ENCODE data around the gene DYRK1A.

The DYRK1A gene

DNA sequence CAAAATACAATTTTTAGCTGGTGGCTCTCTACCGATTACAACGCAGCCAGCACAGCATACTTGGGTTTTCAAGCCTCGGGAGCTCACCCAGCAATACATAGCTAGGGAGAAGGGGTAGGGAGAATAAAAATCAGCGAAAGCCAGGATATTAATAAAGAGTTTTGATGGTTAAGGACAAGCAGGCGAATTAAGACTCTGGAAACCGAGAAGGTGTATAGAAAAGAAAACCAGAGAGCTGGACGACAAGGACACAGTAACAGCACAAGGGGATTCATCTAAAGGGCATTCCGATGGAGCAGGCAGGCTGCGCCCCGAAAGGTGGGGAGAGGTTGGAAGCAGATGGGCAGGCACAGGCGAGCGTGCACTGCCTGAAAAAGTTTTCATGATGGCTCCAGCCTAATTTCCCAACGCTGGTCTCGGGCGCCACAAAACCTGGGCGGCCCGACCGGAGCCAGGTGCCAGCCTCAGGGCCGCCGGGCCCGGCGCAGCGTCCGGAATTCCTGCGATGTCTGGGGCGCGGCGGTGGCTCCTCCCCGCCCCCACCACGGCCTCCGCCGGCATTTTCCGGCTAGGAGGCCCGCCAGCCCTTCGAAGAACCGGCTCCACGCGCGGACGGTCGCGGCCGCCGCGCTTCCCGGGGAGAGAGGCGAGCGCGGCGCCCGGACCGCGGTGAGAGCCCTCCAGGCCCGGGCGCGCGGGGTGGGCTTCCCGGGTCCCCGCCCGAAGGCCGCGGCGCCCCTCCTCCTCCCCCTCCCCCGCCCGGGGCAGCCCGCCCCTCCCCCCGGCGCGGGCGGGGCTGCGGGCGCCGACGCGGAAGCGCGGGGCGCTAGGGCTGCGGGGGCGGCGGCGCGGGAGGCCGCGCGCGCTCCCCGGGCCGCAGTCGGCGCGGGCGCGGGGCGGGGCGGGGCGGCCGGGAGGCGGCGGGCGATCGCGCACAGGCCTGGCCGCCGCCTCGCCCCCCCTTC is 774 bp upstream of the DYRK1A start:
- peak; percentile 26 to 31 for DNase-seq (ENCODE audit: low read depth in 2 of 2)

DNA sequence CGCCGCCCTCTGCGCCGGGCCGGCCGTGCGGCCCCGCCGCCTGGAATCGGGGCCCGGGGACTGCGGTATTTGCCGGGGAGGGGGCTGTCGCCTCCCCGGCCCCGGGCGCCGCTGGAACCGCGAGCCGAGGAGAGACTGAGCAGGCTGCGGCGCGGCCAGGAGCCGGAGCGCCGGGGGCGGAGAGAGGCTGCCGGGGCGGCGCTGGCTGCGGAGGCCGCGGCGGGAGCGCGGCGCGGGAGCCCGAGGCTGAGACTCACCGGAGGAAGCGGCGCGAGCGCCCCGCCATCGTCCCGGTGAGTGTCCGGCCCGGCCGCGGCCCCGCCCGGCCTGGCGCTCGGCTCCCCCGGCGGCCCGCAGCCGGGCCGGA is 746 bp downstream of the DYRK1A start:
- DNase-seq (ENCODE audit: low read depth in 2 of 2): no peak

DNA sequence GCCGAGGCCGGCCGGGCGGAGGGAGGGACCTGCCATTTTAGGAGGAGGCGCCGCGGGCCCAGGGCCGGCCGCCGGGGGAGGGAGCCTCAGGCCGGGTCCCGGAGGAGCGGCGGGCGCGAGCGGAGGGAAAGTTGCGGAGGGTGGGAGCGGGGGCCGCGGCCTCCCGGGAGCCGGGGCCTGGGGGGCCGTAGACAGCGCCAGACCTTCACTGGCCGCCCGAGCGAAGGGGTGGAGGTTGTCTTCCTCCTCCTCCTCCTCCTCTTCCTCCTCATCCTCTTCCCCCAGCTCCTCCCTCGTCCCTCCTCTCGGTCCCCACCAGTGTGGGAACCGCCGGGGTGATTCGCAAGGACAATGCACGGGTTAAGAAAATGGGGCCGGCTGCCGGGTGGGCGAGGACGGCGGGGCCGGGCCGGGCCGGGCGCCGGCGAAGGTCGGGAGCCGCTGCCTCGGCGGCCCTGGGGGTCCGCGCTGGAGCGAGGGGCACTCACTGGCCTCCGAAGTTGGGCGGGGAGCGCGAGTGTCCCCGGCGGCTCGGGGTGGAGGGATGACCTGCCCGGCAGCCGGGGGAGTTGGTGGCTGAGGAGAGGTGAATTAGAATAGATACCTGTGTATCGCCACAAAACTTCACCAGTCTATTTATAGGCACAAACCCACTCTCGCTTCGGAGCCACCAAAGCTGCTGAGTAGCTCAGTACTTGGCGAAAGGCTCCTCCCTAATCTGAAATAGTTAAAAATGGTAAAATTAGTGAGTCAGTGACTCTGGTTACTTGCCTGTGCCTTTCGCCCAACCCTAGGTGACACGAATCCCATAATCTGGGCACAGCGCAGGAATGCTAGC is 1.3 kb downstream of the DYRK1A start:
- no peak for DNase-seq (ENCODE audit: low read depth in 2 of 2)

DNA sequence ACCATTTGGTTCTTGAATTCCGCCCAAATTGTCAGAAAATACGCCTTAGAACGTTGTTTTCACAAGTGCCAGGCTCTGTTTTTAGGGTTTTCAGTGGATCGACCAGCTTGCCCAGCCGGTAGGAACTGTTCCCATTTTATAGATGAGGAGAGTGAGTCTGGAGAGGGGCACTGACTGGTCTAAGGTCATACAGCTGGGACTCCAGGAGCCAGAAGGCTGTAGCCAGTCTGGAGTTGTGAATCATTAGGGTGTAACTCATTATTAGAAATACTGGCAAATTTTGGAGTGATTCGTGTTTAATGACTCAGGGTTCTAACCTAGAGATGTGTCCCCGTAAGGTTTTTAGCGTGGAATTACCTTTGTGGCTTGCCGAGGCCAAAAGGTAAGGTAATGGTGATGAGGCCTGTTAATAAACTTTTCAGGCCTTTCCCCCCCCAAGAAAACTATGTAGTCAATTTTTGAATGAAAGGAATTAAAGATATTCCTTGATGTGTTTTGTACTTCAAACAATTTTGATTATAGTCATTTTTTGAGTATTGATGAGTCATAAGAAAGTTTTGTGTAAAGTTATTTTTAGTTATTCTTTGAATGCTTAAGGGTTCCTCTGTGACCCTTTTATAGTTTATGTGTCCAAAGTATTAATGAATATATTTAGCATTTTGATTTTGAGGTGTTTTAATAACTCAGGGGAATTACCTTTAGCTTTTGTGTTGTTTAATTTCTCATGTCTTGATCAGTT is 2.1 kb downstream of the DYRK1A start:
- no peak for DNase-seq (ENCODE audit: low read depth in 2 of 2)

DNA sequence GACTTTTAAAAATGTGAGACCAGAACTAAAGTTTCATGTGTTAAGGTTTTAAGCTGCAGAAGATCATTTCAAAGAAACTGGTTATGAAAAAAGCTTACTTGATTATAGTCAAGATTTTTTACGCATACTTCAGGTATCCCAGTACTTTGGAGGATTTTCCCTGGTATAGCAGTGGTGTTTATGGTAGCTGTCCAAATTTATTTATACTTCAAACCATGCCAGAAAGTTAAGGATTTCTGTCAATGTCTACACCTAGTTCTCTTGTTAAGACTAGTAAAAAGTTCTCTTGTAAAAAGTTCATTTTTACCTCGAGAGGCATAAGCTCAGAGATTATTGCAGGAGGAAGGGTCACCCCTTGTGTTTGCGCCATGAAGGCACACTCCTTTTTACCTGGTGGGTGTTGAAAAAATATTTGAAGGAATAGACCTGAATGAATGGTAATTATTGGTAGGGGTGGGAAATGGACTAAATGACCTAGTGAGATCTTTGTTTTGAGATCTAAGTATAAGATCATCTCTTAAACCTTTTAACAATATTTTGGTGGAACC is 2.8 kb downstream of the DYRK1A start:
- no peak for DNase-seq (ENCODE audit: low read depth in 2 of 2)

DNA sequence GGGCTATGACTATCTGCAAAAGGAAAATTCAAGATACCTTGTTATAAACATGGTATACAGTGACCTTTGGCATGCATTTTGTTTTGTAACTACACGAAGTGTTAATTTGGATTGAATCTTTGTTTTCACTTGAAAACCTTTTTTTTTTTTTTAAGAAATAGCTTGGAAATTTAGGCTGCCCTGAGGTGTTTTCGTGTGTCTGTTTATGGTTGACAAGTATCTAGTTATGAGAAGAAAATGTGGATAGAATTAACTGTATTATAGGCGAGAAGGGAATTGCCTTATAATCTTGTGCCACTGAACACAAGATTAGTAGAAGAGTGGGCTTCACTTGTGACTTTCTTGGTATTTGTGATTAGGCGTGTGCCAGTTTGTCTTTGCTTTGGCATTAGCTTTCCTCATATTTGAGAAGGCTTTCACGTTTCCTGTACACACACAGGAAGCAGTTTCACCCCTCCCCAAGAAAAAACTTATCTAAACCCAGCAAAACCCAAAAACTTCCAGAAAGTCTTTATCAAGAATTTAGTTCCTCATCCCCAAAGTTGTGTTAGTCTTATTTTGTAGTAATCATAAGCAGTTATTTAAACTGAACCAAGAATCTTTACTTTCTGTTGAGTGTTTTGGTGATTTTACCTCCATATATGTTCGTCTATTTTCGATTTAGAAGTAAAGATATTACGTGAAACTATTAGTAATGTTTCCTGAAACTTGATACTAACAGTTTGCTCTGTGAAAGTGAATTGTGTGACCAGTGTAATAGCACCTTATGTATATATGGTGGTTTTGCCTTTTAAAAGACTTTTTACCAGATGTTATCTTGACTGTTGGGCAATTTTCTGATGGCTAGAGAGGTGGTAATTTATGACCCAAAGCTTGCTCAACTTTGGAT is 3.8 kb downstream of the DYRK1A start:
- DNase-seq (ENCODE audit: low read depth in 2 of 2): no peak

DNA sequence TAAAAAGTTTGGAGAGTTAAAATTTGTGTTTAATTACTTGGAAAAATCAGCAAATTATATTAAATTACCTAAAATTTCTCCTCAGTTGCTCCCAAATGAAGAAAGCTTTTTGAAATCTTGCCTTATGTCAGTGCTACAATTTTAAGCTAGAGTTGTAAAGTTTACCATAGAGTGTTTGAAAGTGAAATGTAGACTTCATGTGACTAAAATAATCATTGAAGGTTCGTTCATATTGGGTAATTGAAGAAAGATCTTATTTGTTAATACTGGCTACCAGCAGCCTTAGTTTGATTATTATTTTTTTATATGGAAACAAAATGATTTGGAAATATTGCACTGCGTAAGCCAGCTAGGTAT is 4.4 kb downstream of the DYRK1A start:
- DNase-seq (ENCODE audit: low read depth in 2 of 2): no peak

DNA sequence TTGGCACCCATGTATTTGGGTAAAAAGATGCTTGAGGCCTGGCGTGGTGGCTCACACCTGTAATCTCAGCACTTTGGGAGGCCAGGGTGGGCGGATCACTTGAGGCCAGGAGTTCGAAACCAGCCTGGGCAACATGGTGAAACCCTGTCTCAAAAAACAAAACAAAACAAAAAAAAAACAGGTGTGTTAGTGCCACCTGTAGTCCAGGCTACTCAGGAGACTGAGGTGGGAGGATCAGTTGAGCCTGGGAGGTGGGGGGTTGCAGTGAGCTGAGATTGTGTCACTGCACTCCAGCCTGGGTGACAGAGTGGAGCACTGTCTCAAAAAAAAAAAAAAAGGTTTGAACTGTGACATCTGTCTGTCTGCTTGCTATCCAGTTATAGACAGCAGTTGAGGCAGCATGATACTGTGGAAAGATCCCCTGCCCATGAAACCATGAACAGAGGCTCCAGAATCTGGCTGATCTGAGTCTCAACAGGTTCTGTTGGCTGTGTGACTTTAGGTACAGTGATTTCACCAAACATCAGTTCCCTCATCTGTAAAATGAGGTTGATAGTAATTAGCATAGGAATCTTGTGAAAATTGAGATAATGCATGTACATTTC is 5.7 kb downstream of the DYRK1A start:
- no peak for DNase-seq (ENCODE audit: low read depth in 2 of 2)

DNA sequence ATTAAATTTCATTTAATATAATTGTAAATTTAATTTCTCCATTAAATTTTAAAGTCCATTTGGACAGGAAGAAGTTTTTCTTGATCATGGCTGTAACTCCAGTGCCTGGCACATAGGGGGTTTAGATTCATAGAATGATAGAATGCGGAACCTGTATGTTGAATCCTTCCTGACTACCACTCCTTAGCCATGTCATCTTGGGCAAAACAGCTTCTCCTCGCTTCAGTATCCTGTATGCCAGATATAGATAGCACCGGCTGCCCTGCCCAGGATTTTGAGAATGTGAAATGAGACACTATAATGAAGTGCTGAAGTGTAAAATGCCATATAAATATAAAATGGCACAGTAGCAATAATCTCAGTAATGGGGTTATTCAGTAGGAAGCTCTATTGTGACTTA is 6.4 kb downstream of the DYRK1A start:
- DNase-seq (ENCODE audit: low read depth in 2 of 2): no peak

DNA sequence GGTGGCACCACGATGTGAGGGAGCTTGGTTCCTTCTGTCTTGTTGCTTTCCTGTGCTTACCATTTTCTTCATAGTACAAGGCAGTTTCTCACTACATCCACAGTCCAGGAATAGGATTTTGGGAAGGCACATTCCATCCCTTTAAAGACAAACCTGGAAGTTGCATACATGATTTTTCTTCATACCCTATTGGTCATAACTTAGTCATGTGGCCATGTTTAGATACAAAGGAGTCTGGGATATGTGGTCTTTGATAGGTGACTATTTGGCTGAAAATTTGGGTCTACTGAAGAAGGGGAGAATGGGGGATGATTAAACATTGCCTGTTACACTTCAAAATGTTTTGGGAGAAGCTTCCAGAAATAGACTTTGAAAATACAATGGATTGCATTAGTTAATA is 7.0 kb downstream of the DYRK1A start:
- no peak for DNase-seq (ENCODE audit: low read depth in 2 of 2)

DNA sequence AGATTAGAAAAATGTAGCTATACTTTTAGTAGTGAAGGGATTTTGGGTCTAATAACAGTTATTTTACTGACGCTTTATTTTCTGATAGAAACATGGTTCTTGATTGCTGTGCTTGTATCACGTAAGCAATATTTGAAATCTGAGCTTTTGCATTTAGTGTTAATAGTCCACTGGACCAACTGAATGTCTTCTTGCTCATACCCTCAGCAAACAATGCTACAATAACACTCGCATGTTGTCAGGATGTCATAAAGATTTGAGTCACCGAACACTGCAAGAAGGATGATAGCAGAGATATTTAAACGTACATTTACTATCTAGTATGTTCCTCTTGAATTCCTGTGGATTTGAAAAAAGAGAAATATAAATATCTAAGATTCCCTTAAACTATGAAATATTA is 7.5 kb downstream of the DYRK1A start:
- no peak for DNase-seq (ENCODE audit: low read depth in 2 of 2)

DNA sequence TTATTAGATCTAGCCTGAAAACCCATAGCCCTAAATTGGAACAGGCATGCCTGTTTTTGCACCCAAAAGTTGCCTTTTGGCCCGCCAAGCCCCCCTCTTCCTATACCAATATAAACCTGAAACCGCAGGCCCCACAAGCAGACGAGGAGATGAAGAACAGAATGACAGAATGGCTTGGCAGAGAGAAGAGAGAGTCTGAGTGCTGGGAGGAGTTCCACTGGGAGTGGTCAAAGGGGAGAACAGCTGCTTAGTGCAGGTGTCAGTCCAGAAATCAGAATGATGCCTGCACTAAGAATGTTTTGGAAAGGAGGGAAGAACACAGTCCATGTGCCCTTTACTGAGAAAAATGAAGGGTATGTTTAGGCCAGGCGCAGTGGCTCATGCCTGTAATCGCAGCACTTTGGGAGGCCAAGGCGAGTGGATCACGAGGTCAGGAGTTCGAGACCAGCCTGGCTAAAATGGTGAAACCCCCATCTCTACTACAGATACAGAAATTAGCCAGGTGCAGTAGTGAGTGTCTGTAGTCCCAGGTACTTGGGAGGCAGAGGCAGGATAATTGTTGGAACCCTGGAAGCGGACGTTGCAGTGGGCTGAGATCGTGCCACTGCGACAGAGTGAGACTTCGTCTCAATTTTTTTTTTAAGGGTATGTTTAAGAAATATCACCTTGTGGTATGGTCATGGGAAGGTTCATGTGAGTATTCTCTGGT is 9.4 kb downstream of the DYRK1A start:
- DNase-seq (ENCODE audit: low read depth in 2 of 2): no peak

DNA sequence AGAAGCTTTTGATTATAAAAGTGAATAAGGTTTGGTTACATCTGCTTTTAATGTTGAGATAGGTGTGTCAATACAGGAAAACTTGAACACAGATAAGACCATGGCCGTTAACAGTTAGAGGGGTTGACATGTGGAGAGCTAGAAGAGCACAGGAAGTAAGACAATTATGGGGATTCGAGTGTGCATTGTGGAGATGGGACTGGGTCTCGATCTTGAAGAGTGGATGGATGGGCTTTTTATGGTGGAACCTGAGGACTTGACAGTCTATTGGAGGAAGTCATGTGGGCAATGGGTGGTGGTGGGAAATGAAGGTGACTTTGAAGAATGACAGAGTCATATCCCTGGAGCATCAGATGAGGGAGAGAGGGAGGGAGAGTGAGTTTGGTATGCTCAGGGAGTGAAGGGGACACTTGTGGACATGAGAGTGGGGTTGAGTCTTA is 12.1 kb downstream of the DYRK1A start:
- DNase-seq (ENCODE audit: low read depth in 2 of 2): no peak

DNA sequence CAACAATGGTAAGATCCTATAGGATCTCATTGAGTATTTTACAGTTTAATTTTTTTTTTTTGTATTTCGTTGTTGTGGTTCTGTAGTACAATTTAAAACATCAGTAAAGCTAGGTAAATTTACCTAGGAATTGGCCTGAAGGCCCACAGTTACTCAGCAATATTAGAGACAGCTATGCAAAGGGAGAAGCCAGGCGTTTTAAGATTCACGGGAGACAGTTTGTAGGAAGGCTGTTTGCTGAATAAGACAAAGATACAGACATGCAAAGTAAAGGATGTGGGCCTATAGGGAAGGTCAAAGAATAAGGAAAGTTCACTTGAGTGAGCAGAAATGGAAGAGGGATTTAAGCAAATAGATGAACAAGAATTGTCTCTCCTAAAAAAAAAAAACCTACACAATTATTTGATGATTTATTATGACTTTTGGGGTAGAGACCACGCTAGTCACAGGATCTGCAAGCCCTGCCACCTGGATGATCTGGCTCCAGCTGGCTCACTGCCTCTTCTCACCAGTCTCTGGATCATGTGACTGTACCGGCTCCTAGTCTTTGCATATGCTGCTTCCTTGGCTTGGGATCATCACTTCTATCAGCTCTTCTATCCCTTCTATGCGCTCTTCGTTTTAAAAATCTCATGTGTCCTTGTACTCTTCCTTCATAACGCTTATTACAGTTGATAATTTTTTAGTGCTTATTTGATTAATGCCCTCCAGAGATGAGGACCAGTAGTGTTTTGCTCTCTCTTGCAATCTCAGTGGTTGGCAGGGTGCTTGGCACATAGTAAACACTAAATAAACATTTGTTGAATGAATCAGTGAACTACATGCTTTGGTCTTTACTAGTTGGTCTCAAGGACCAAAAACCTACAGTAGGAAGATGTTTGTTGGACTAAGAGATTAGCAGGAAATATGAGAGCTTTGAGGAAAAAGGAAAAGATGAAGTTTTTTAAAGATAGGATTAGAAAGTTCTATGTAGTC is 14.1 kb downstream of the DYRK1A start:
- no peak for DNase-seq (ENCODE audit: low read depth in 2 of 2)

DNA sequence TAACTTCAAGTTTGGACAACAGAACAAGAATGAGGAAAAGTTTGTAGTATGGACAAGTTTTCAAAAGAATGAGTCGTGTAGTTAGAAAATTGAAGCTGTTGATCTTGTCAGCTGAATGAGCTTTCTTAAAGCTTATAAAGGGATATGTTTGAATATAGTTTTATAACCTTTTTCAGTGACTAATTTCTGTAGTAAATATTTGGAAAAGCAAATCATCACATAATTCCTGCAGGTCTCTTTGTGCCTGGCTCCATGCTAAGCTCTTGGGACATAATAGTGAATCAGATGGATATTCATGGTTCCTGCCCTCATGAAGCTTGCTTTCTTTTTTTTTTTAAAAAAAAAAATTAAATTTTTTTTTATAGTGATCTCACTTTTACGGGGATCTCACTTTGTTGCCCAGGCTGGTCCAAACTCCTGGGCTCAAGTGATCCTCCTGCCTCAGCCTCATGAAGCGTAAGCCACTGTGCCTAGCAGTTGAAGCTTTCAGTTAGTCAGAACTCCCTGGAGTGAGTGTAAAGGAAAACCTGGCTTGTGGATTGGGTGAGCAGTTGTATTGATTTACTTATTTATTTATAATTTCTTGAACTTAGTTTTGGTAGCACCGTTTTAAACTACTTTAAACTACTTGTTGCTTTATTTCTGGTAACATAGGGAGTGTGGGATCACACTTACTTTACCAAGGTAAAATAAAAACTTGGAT is 15.5 kb downstream of the DYRK1A start:
- DNase-seq (ENCODE audit: low read depth in 2 of 2): no peak

DNA sequence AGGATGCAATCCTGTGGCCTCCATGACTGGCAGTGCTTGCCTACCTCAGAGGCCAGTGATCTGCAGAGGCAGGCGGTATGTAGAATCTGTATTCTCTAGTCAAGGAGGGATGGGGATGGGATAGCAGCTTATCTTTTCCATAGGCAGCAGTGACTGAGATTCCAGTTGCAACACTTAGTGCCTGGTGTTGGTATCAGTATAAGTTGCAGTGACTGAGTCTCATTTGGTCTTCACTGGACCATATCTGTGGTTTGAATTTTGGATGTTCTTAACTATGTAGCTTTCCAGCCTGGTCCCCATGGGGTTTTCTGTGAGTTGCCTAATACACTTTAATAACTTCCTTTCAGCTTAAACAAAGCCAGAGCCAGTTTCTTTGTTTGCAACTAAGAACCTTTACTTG is 16.5 kb downstream of the DYRK1A start:
- no peak for DNase-seq (ENCODE audit: low read depth in 2 of 2)

DNA sequence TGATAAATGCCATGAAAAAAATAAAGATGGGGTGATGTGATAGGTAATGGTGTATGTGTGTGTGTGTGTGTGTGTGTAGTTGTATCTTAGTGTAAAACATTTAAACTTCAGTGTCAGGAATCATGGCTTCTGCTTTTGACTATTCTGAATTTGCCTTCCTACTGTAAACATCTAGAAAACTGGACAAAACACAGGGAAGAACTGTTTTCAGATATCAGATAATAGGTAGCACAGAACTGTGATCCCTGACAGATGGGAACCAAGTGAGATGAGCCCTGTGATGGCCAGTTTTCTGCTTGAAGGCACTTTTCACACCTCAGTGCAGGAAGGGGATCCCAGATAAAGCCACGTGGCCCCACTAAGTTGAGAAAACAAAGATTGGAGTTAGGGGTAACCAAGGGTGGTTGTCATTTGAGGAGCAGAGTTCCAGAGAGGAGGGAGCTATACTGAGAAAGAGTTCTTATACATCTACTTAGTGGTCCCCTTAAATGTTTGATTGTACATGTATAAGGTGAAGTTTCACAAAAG is 17.3 kb downstream of the DYRK1A start:
- no peak for DNase-seq (ENCODE audit: low read depth in 2 of 2)

DNA sequence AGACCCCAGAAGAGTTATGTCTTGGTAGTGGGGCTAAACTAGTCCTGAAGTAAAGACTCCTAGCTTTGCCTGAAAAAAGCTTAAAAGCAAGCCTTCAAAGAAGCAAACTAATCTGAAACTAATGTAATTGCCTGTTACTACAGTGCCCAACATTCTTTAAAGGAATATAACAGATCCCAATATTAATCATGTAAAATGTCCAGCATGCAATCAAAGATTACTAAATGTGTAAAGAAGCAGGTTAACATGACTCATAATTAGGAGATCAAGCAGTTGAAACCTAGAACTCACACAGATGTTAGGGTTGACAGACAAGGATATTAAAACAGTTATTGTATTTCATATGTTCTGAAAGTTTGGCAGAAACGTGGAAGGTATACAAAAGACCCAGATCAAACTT is 17.8 kb downstream of the DYRK1A start:
- DNase-seq (ENCODE audit: low read depth in 2 of 2): no peak
